GM08714 (cell line): ENCODE measurements around the gene ZNF101.

ENCODE experiments used
- H3K4me3 ChIP-seq: fragments of 200-500 bp; sonication (Bioruptor generic); 2 replicates; pipeline ENCODE4 v1.5.1; 2014; ENCODE audit warnings: mild to moderate bottlenecking, low read length, inconsistent platforms
- ZNF274 ChIP-seq: IDR thresholded peaks from 2 replicates; pipeline ENCODE4 v1.6.1; 2012; ENCODE audit warnings: mild to moderate bottlenecking, low read depth, low read length

ZNF101 gene

DNA sequence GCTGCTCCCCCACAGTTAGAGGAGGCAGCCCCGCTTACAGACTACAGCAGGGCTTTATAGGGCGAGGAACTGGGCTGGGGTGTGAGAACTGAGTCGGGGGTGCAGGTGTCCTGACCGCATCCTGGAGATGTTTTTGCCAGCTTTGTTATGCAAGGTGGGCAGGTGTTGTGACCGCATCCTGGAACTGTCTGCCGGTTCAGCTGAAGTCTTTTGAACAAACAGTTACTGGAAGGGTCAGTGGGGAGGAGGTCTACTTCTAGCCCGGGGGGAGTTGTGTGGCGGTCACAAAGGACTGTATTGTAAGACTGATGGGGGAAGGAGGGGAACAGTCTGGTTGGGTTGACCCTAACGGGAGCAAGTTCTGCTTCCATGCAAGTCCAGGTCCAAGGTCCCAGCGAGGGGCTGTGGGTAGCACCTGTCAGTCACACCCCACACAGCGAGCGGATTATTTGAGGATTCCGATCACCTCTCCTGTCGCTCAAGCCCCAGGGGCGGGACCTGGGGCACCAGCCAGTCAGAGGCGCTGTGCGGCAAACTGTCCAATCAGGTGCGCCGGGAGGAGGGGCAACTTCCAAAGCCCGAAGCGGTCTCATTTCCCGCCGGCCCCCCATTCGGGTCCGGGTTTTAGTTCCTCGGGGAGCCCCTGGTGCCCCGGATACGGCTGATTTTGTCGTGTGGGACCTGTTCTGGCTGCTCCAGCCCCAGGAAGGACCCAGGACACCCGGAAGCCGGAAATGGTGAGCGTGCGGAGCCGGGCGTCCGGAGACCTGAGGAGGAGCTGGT lies at the start of gene ZNF101:
Gene ZNF101 (plus strand): TSS at position 610 of the 783 bp plus-strand sequence. CDS start 125 bp downstream, at position 735.
- H3K4me3 ChIP-seq: peak within 1 kb of the TSS; percentile 99
- TF ChIP-seq ZNF274: no peak

DNA sequence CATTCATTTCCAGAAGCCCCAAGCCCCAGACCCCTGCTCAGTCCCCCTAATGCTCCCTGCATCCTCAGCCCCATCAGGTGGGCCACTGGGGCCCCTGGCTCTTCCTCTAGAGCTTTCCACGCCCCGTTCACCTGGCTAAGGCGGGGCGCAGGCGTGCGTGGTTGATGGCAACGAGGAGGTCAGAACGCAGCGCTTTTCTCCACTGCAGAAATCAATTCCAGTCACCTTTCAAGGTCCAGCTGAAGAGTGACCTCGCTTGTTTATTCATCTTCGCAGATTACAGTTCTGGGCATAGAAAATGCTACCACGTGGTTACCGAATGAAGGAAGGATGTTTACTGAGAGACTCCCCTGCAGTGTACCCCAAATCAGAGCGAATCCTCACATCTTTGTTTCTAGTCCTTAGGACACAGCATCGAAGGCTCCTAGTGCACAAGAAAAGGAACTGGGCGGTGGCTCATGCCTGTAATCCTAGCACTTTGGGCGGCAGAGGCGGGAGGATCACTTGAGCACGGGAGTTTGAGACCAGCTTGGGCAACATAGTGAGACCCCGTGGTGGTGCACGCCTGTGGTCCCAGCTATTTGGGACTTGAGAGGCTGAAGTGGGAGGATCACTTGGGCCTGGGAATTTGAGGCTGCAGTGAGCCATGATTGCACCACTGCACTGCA lies 49.3 kb upstream of the ZNF101 start:
- no peak for TF ChIP-seq ZNF274
- H3K4me3 ChIP-seq: no peak overlapping the region

DNA sequence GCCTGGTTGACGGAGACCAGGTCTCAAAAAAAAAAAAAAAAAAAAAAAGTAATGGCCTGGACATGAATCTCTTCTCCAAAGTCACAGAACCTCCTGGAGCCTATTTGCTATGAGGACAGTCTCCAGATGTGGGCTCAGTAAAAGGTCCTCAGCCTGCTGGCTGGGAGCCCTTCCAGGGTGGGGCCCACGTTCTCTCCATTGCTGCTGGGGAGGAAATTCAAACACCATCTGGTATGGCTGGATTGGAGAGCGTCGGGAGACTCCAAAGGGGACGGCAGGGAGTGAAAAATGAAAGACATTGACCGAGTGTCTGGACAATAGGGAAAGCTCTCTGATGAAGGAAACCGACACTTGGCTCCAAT lies 48.8 kb upstream of the ZNF101 start:
- no peak for TF ChIP-seq ZNF274
- no peak overlapping the region for H3K4me3 ChIP-seq

DNA sequence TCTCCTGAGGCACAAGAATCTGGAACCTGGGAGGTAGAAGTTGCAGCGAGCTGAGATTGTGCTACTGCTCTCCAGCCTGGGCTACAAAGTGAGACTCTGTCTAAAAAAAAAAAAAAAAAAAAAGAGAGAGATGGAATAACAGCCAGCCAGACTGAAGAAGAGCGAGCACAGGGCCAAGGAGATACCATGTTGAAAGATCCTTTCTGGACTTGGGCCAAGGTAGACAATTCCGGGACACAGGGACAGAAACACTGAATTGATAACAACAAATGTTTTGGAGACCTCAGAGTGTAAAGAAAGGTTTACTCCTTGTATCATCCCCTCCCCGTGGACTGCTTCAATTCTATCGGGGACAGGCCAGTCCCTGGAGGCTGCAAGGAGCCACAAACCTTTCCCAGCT lies 45.3 kb upstream of the ZNF101 start:
- no peak for TF ChIP-seq ZNF274
- no peak overlapping the region for H3K4me3 ChIP-seq

DNA sequence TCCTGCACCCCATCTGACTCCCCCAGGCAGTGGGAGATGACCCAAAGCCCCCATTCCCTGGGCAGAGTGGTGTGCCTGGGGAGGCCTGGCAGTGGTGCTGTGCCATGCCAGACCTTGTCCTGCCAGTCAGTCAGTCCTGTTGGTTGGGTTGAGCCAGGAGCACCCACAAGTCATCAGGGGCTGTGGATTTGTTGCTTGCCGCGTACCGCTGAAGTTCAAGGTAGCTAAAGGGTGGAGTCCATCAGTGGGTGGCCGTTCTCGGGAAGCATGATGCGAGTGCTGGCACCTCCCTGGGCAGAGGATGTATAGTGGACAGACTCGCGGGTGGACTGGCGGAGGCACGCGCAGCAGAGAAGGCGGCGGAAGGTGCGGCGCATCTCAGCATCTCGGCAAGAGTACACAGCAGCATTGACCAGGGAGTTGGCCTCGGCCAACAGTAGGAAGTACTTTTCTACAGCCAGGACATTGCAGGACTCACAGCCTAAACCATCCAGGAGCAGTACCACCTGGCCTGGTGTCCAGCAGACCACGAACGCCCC lies 44.5 kb upstream of the ZNF101 start:
- no peak for TF ChIP-seq ZNF274
- no peak overlapping the region for H3K4me3 ChIP-seq

DNA sequence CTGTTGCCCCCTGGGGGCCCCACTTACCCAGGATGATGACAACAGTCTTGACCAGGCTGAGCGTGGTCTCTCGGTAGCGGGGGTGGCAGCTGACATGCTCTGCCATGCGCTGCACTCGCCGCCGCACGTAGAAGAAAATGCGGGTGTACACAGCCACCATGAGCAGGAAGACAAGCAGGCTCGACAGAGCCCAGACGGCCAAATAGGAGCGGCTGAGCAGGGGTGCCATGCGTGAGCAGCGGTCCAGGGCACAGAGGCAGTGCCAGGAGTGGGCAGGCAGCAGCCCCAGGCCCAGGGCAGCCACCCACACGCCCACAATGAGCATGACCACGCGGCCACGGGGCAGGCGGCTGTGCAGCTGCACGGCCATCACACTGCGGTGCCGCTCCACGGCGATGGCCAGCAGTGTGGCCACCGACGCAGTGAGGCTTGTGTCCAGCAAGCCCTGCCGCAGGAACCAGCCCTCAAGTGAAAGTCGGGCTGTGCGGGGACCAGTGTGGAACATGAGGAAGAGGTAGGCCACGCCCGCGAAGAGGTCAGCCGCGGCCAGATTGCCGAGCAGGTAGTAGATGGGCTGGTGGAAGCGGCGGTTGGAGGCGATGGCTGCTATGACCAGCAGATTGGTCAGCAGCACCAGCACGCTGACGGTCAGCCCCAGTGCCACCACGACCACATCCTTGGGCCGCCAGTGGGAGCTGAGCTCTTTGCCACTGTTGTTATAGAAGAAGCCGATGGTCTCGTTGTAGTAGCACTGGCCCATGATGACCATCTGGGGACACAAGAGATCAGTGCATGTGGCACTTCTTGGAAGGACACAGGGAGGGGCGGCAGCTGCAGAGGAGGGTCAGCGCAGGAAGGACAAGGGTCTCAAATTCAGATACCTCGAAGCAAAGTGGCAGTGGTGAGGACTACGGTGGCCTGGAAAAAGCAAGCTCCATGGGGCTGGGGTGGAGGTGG lies 41.8 kb upstream of the ZNF101 start:
- H3K4me3 ChIP-seq: no peak overlapping the region; the same call in 1 of the 2 replicates
- no peak for TF ChIP-seq ZNF274

DNA sequence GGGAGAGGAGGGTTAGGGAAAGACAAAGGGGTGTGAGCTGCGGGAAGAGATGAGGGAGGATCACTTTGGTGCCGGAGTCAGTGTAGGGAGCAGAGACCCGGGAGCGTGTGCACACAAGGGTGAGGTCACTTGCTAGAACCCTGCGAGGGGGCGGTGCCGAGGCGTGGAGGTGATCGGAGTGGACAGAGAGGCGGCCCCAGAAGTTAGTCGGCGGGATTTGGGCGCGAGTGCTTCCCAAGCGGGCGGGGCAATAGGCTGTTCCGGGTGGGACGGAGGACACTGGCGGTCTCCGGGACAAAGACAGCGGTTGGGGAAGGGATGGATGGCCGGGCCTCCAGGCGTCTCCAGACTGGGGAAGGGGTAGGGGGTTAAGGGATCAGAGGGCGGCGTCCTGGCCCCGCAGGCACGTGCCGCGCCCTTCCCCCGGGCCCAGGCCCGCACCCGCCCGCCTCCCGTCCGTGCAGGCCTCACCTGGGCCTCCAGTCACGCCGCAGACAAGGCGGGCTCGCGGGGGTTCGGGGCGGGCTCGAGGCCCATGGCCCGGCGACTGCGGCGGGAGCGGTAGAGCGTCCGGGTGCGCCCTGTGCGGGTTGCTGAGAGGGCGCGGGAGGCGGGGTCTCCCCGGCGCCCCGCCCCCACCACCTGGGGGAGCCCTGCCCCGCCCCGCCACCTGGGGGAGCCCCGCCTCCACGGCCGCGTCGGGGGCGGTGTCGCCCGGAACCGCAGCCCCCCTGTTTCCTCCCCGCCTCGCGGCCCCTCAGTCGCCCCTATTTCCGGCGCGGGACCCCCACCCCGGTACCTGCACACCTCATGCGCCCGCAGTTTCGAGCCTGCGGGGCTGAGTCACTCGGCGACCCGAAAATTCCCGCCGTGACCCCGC lies 40.8 kb upstream of the ZNF101 start, which contains the start of gene LPAR2:
Gene LPAR2 (minus strand): TSS at position 600 of the 880 bp plus-strand sequence. CDS start 945 bp downstream, outside the sequence.
- peak within 1 kb of the TSS; percentile 57; the same call in 1 of the 2 replicates for H3K4me3 ChIP-seq
- TF ChIP-seq ZNF274: no peak

DNA sequence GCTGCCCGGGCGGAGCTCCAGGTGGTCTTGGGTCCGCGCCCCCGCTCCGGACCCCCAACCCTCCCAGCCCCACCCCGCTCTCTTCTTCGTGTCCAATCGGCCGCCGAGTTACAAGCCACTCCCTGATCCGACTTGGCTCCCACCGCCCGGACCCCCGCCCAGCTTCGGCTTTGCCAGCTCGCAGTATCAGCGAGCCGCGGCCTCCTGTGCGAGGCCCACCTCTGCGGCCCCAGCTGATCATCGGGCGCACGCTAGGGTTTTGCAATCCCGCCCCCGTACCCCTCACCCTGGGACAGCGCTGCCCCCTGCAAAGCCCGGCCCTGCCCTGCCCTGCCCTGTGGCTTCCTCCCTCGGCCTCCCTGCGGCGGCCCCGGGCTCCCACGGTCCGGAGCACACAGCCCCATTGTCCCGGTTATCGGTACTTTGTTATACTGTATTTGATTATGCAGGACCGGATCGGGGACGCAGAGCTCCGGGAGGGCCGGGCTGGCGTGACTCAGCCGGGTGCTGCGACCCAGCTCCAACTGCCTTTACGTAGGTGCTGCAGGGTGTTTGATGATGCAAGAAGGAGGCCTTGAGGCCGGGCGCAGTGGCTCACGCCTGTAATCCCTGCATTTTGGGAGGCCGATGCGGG lies 40.0 kb upstream of the ZNF101 start:
- peak overlapping the region; percentile 57; the same call in 1 of the 2 replicates for H3K4me3 ChIP-seq
- no peak for TF ChIP-seq ZNF274

DNA sequence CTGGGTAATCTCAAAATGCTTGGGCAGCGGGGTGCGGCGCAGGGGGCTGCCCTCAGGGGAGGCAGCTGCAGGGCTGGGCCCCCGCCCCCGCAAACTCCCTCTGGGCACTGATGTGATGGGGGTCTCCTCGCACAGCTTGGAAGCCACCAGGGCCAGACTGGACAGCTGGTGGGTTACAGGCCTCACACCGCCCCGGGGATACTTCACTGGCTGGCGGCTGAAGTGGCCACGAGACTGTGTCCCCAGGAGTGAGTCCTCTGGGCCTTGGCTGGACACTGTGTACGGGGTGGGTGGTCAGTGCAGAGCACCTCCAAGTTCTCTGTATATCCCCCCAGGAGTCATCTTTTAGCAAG lies 38.6 kb upstream of the ZNF101 start:
- H3K4me3 ChIP-seq: no peak overlapping the region
- no peak for TF ChIP-seq ZNF274

DNA sequence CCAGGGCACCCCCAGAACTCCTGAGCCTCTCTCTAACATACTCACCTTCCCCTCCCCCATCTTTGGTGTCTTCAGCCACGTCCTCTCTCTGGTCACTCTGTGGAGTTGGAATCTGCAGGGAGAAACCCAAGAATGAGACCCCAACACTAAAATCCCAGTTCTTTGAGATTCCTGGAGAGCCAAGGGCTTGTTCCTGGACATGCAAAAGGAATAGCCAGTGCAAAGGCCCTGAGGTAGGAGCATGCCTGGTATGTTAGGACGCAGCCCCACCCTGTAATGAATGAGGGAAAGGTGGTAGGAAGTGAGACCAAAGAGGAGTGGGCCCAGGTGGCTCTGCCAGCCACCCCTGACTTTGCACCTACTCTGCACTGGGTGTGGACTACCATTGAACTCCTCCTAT lies 38.2 kb upstream of the ZNF101 start:
- no peak for TF ChIP-seq ZNF274
- no peak overlapping the region for H3K4me3 ChIP-seq

DNA sequence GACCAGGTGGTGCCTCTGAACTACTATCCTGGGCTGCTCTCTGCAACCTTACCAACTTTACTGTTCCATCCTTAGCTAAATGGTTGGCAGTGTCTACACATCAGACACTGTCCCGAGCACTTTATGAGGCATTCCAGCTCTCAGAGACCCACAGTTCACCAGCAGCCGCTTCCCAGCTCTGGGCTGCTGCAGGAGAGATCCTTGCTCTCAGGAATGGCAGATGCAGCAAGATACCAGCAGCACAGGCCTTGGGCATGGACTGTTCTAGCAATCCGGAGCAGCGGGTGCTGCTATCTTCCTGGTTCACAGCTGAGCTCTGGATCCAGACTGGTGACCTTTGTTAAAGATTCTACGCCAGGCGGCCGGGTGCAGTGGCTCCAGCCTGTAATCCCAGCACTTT lies 37.3 kb upstream of the ZNF101 start:
- no peak overlapping the region for H3K4me3 ChIP-seq
- TF ChIP-seq ZNF274: no peak

DNA sequence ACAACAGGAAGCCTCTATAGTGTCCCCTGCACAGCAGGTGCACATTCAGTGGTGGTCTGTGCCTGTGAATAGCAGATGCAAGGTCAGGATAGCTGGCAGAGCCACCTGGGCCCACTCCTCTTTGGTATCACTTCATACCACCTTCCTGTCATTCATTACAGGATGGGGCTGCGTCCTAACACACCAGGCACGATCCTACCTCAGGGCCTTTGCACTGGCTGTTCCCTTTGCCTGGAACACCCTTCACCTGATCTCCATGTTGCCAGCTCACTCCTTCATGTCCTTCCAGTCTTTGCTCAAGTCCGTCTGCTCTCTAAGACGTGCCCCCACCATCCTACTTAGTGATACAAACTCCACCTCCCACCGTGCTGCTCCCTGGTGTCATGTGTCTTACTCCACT lies 36.0 kb upstream of the ZNF101 start:
- no peak for TF ChIP-seq ZNF274
- no peak overlapping the region for H3K4me3 ChIP-seq
